HG03460 (cell line): Measurements from ENCODE around the gene ITK.
A peak's percentile ranks its signal among the peaks of the same experiment; 100 is the strongest.

ENCODE experiments used
- ATAC-seq: cut with Tn5 transposase; IDR thresholded peaks from one replicate; pipeline ENCODE4 v1.9.1; 2021; ENCODE audit not compliant: unreplicated experiment

Gene ITK

GRCh38 chr5:157180374-157181264 is at the start of gene ITK:
Gene ITK, plus strand, starts transcription at chr5:157180840. Its CDS starts 138 bp downstream, at chr5:157180978.
- no peak for ATAC-seq

- no peak for ATAC-seq
Measured at GRCh38 chr5:157130925-157131324, 49.7 kb upstream of the ITK start.

- no peak for ATAC-seq
Measured at GRCh38 chr5:157132281-157132612, 48.4 kb upstream of the ITK start.

- no peak for ATAC-seq
Measured at GRCh38 chr5:157137691-157138090, 42.9 kb upstream of the ITK start.

GRCh38 chr5:157142317-157143126 is 38.1 kb upstream of the ITK start, which contains the start of gene MED7:
Gene MED7, minus strand, starts transcription at chr5:157142865. Its CDS starts 3,434 bp downstream, at chr5:157139431.
- peak; percentile 99 for ATAC-seq

- ATAC-seq = peak; percentile 42
Measured at GRCh38 chr5:157143127-157143971, 37.3 kb upstream of the ITK start.

GRCh38 chr5:157148734-157149615 is 31.7 kb upstream of the ITK start:
- peak; percentile 78 for ATAC-seq

- no peak for ATAC-seq
Measured at GRCh38 chr5:157150995-157151394, 29.6 kb upstream of the ITK start.

GRCh38 chr5:157155297-157155696 is 25.3 kb upstream of the ITK start:
- ATAC-seq = no peak

GRCh38 chr5:157157293-157157891 is 23.2 kb upstream of the ITK start:
- ATAC-seq = no peak

- ATAC-seq = no peak
Measured at GRCh38 chr5:157159209-157159751, 21.4 kb upstream of the ITK start.

- ATAC-seq = no peak
Measured at GRCh38 chr5:157160001-157160400, 20.6 kb upstream of the ITK start.

GRCh38 chr5:157161996-157162395 is 18.6 kb upstream of the ITK start:
- no peak for ATAC-seq

GRCh38 chr5:157162919-157163510 is 17.6 kb upstream of the ITK start:
- no peak for ATAC-seq

GRCh38 chr5:157164521-157164920 is 16.1 kb upstream of the ITK start:
- no peak for ATAC-seq

GRCh38 chr5:157165261-157165660 is 15.4 kb upstream of the ITK start:
- ATAC-seq = no peak

GRCh38 chr5:157165668-157166067 is 15.0 kb upstream of the ITK start:
- no peak for ATAC-seq

- no peak for ATAC-seq
Measured at GRCh38 chr5:157166214-157167213, 14.1 kb upstream of the ITK start, which contains the start of gene GARIN3. Gene GARIN3, minus strand, starts transcription at chr5:157166264. Its CDS starts 96 bp downstream, at chr5:157166168.
